ENCODE measurements around the gene FOXF2.

DNA sequence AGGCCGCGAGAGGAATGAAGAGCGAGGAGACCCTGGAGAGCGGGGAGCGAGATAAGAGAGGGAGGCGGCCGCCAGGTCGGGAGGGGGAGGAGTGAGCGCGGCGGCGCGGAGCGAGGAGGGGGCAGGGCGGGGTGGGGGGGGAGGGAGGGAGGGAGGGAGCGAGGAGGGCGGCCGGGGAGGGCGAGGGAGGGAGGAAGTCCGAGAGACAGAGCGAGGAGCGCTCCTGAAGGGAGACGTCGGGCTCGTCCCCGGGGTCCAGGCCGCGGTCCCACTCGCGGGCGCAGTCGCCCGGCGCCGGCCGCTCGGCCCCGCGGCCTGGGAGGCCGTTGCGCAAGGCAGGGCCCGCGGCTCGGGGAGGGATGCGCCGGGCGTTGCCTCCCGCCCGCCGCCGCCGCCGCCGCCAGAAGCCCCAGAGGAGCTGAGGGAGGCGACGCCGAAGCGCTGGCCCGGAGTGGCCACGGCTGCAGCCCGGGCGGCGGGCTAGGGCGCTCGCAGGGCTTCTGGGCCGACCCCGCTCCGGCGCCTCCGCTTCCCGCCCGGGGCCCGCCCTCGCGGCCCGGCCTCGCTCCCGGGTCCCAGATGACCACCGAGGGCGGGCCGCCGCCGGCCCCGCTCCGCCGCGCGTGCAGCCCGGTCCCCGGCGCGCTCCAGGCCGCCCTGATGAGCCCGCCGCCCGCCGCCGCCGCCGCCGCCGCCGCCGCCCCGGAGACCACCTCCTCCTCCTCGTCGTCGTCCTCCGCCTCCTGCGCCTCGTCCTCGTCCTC lies at the start of gene FOXF2:
- TF ChIP-seq, protein P1, sequence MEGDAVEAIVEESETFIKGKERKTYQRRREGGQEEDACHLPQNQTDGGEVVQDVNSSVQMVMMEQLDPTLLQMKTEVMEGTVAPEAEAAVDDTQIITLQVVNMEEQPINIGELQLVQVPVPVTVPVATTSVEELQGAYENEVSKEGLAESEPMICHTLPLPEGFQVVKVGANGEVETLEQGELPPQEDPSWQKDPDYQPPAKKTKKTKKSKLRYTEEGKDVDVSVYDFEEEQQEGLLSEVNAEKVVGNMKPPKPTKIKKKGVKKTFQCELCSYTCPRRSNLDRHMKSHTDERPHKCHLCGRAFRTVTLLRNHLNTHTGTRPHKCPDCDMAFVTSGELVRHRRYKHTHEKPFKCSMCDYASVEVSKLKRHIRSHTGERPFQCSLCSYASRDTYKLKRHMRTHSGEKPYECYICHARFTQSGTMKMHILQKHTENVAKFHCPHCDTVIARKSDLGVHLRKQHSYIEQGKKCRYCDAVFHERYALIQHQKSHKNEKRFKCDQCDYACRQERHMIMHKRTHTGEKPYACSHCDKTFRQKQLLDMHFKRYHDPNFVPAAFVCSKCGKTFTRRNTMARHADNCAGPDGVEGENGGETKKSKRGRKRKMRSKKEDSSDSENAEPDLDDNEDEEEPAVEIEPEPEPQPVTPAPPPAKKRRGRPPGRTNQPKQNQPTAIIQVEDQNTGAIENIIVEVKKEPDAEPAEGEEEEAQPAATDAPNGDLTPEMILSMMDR (conservative IDR thresholded peaks at IDR 0.05 in 1 of 2, IDR thresholded peaks at IDR 0.05 in 1 of 2; ENCODE audit: extremely low read depth in 1 of 2, insufficient read depth in 1 of 2, low read depth in 1 of 2, low read length in 2 of 2) = no peak
- no peak for TF ChIP-seq EZH2 (IDR thresholded peaks at IDR 0.05; ENCODE audit: borderline replicate concordance, low read length)
